HL-60/S4 treated with retinoic acid at 250 ng/mL for 4 days and 3 days (cell line): Measurements from ENCODE around the gene CXCR1.
"Not testable (repeated sequence)": the region's sequence is repeated elsewhere in the genome, so short reads cannot be mapped to it uniquely, and the experiment has no call there.

Experiments
- in situ Hi-C: fragments of 300-500 bp; cut with MboI; formaldehyde crosslinking; loops from 2 replicates; pipeline ENCODE4 v1.7.0; 2022; ENCODE audit warnings: low sequenced_read_pairs

Gene CXCR1

GRCh38 chr2:218166791-218167190 lies at the start of gene CXCR1:
CXCR1 (minus strand) TSS chr2:218166962; CDS start chr2:218165211, 1,751 bp downstream.
- in situ Hi-C loops, result no loop called here

- in situ Hi-C loops, result no loop called here
These were observed 49.5 kb upstream of the CXCR1 start for GRCh38 chr2:218216336-218216673.

- in situ Hi-C loops, result no loop called here
These were observed 47.4 kb upstream of the CXCR1 start for GRCh38 chr2:218214116-218214515.

GRCh38 chr2:218209078-218209477 lies 42.3 kb upstream of the CXCR1 start:
- in situ Hi-C loops, result no loop called here

GRCh38 chr2:218202266-218202665 lies 35.5 kb upstream of the CXCR1 start:
- in situ Hi-C loops, result no loop called here

GRCh38 chr2:218196974-218197373 lies 30.2 kb upstream of the CXCR1 start:
- in situ Hi-C loops, result no loop called here

- in situ Hi-C loops, result no loop called here
These were observed 28.1 kb upstream of the CXCR1 start for GRCh38 chr2:218194880-218195279.

GRCh38 chr2:218193701-218194100 lies 26.9 kb upstream of the CXCR1 start:
- in situ Hi-C loops, result no loop called here

- in situ Hi-C loops, result no loop called here
These were observed 26.2 kb upstream of the CXCR1 start for GRCh38 chr2:218192902-218193430.

- in situ Hi-C loops, result loop anchor here (10.0 kb wide), 1 partner anchor 76 kb away; the partner anchor contains the start of gene GPBAR1
These were observed 21.8 kb upstream of the CXCR1 start for GRCh38 chr2:218188528-218188927.

GRCh38 chr2:218187296-218188015 lies 20.7 kb upstream of the CXCR1 start:
- in situ Hi-C loops, result loop anchor here (10.0 kb wide), 1 partner anchor 77 kb away; the partner anchor contains the start of gene GPBAR1

- in situ Hi-C loops, result loop anchor here (10.0 kb wide), 1 partner anchor 78 kb away; the partner anchor contains the start of gene GPBAR1
These were observed 20.1 kb upstream of the CXCR1 start for GRCh38 chr2:218186876-218187275.

GRCh38 chr2:218186355-218186766 lies 19.6 kb upstream of the CXCR1 start:
- in situ Hi-C loops, result loop anchor here (10.0 kb wide), 1 partner anchor 78 kb away; the partner anchor contains the start of gene GPBAR1

- in situ Hi-C loops, result loop anchor here (10.0 kb wide), 1 partner anchor 80 kb away; the partner anchor contains the start of gene GPBAR1
These were observed 17.6 kb upstream of the CXCR1 start for GRCh38 chr2:218184331-218184730.

GRCh38 chr2:218180467-218181114 lies 13.8 kb upstream of the CXCR1 start:
- in situ Hi-C loops, result loop anchor here (10.0 kb wide), 1 partner anchor 84 kb away; the partner anchor contains the start of gene GPBAR1

GRCh38 chr2:218179782-218180181 lies 13.0 kb upstream of the CXCR1 start:
- in situ Hi-C loops, result loop anchor here (10.0 kb wide), 1 partner anchor 85 kb away; the partner anchor contains the start of gene GPBAR1

GRCh38 chr2:218172845-218173244 lies 6.1 kb upstream of the CXCR1 start:
- in situ Hi-C loops, result no loop called here

GRCh38 chr2:218171744-218172143 lies 5.0 kb upstream of the CXCR1 start:
- in situ Hi-C loops, result not testable (repeated sequence)

GRCh38 chr2:218169757-218170546 lies 3.2 kb upstream of the CXCR1 start:
- in situ Hi-C loops, result no loop called here

GRCh38 chr2:218168635-218169462 lies 2.1 kb upstream of the CXCR1 start:
- in situ Hi-C loops, result no loop called here
